Neural progenitor cell (in vitro differentiated cells): ENCODE measurements around the gene RGMA. TPM values are rescaled to one million over a fixed set of nuclear protein-coding genes. Genes with fewer than 3 reads are reported as not detected.

Experiments used
- DNase-seq: peaks from one replicate; pipeline ENCODE4 v3.0.0-alpha.2; 2016; ENCODE audit warnings: low spot score
- H2AFZ ChIP-seq: fragments of 200-600 bp; sonication (generic); replicated peaks from 2 replicates; pipeline ENCODE4 v1.6.1; 2016; ENCODE audit warnings: antibody characterized with exemption
- H3F3A ChIP-seq: fragments of 200-600 bp; sonication (generic); 2 replicates; pipeline ENCODE4 v1.6.1; 2016; ENCODE audit warnings: antibody characterized with exemption, low read depth
- H3K27ac ChIP-seq: fragments of 200-600 bp; sonication (generic); 2 replicates; pipeline ENCODE4 v1.5.1; 2016; ENCODE audit warnings: mild to moderate bottlenecking
- H3K27me3 ChIP-seq: fragments of 200-600 bp; sonication (generic); 2 replicates; pipeline ENCODE4 v1.6.1; 2016; ENCODE audit warnings: mild to moderate bottlenecking, moderate library complexity
- H3K36me3 ChIP-seq: fragments of 200-600 bp; sonication (generic); 2 replicates; pipeline ENCODE4 v1.5.1; 2016
- H3K4me1 ChIP-seq: fragments of 200-600 bp; sonication (generic); 2 replicates; pipeline ENCODE4 v1.6.1; 2016; ENCODE audit warnings: mixed run types
- H3K4me2 ChIP-seq: fragments of 200-600 bp; sonication (generic); 2 replicates; pipeline ENCODE4 v1.6.1; 2016
- H3K4me3 ChIP-seq: fragments of 200-600 bp; sonication (generic); 2 replicates; pipeline ENCODE4 v1.5.1; 2016
- H3K79me2 ChIP-seq: fragments of 200-600 bp; sonication (generic); 2 replicates; pipeline ENCODE4 v1.6.1; 2016; ENCODE audit warnings: low read depth
- H3K9ac ChIP-seq: fragments of 200-600 bp; sonication (generic); 2 replicates; pipeline ENCODE4 v1.6.1; 2016
- H3K9me3 ChIP-seq: fragments of 200-600 bp; sonication (generic); 2 replicates; pipeline ENCODE4 v1.5.1; 2016; ENCODE audit warnings: low read depth
- H4K20me1 ChIP-seq: fragments of 200-600 bp; sonication (generic); 2 replicates; pipeline ENCODE4 v1.6.1; 2016; ENCODE audit warnings: low read depth
- H3K27ac Mint-ChIP-seq: 3 replicates; pipeline ENCODE4 v1.8.0; 2021; ENCODE audit warnings: mixed read lengths
- H3K27me3 Mint-ChIP-seq: 2 replicates; pipeline ENCODE4 v1.8.0; 2022; ENCODE audit warnings: low read depth, mild to moderate bottlenecking, inconsistent platforms, moderate library complexity, mixed read lengths; ENCODE audit not compliant: insufficient read depth
- H3K36me3 Mint-ChIP-seq: 3 replicates; pipeline ENCODE4 v1.8.0; 2021; ENCODE audit warnings: mixed read lengths
- H3K4me1 Mint-ChIP-seq: 3 replicates; pipeline ENCODE4 v1.8.0; 2021; ENCODE audit warnings: mixed read lengths
- H3K4me3 Mint-ChIP-seq: 3 replicates; pipeline ENCODE4 v1.8.0; 2021; ENCODE audit warnings: mild to moderate bottlenecking, moderate library complexity, mixed read lengths
- H3K9me3 Mint-ChIP-seq: 3 replicates; pipeline ENCODE4 v1.8.0; 2020; ENCODE audit warnings: mixed read lengths
- EZH2 ChIP-seq: fragments of 200-600 bp; sonication (generic); IDR thresholded peaks from 2 replicates; pipeline ENCODE4 v1.6.1; 2017; ENCODE audit warnings: antibody characterized with exemption, mild to moderate bottlenecking, moderate library complexity
- EZH2phosphoT487 ChIP-seq: fragments of 200-600 bp; sonication (generic); IDR thresholded peaks from 2 replicates; pipeline ENCODE4 v1.6.1; 2017; ENCODE audit warnings: antibody characterized with exemption
- total RNA-seq: library from RNA; depleted of rRNA; stranded (reverse); fragments of >200 nt; gene quantifications from 2 replicates; pipeline ENCODE4 v1.2.3, GENCODE V29; 2015; ENCODE audit warnings: low replicate concordance
- TF ChIP-seq, protein P1 (sequence below): fragments of 200-600 bp; sonication (generic); IDR thresholded peaks from 2 replicates; pipeline ENCODE4 v1.5.1; 2017; ENCODE audit warnings: antibody characterized with exemption, mild to moderate bottlenecking

RGMA gene
- total RNA-seq, 1 donor from 2014 or later, result 41.4 TPM

DNA sequence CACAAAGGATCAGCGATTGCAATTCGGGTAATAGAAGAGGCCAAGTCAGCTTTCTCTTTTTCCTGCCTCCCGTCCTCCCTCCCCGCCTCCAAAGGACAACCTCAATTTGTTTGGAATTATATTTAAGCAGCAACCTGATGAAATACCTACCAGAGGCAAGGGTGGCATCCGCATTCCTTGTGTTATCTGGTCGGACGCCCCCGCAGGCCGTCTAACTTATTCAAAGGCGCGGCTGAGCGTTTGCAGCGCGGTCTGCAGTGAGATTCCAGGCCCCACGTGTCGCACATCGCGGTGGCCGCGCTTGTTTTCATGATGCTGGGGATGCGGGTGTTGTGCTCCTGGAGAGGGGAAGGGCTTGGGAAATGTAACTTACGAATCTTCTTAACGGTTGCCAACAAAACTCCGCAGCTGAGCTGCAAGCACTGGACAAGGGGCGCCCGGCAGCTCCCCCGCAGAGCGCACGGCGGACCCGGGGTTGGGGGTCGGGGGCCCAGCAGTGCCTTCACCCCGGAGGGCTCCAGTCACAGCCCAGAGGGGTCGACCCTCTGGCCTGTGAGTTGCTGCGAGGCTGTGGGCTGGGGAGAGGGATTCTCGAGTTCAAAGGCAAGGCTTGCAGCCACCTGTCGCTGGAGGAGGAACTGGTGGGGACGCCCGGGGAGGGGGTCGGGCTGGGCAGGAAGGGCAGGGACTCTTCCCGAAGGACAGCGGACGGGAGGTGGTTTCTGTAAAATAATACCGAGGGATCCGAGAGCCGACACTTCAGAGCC is 20.5 kb upstream of the RGMA start:
- no peaks in the 10 kb centered on the region for H3K36me3 ChIP-seq
- no peaks in the 10 kb centered on the region for H4K20me1 ChIP-seq
- no peaks in the 10 kb centered on the region for H3K9me3 ChIP-seq
- Mint-ChIP-seq H3K27me3 (peaks cover 8% of the 10 kb centered on the region), H3K27ac (no peak overlapping the region), H3K4me3 (no peak overlapping the region), H3K4me1 (peaks cover 11% of the 10 kb centered on the region), H3K9me3 (peaks cover 7% of the 10 kb centered on the region), H3K36me3 (peaks cover 13% of the 10 kb centered on the region)
- H3K27ac ChIP-seq, result no peak overlapping the region
- peak; percentile 64 for DNase-seq
- H3K9ac ChIP-seq, result no peak overlapping the region
- no peaks in the 10 kb centered on the region for H3K79me2 ChIP-seq
- TF ChIP-seq EZH2 (peak; percentile 56), EZH2phosphoT487 (no peak)
- peak overlapping the region; percentile 2 for H3K4me2 ChIP-seq
- peaks cover 13% of the 10 kb centered on the region for H3F3A ChIP-seq
- peaks cover 22% of the 10 kb centered on the region for H3K4me1 ChIP-seq
- H3K27me3 ChIP-seq, result peaks cover 20% of the 10 kb centered on the region
- H3K4me3 ChIP-seq, result no peak overlapping the region
- H2AFZ ChIP-seq, result no peak overlapping the region

DNA sequence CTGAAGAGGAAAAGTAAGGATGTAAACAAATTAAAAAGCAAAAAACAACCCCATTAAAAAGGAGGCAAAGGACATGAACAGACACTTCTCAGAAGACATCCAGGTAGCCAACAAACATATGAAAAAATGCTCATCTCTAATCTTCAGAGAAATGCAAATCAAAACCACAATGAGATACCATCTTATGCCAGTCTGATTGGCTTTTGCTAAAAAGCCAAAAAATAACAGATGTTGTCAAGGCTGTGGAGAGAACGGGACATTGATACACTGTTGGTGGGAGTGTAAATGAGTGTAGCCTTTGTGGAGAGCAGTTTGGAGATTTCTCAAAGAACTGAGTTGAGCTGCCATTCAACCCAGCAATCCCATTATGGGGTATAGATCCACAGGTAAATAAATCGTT is 18.6 kb upstream of the RGMA start:
- Mint-ChIP-seq H3K27ac (no peak overlapping the region), H3K27me3 (peaks cover 8% of the 10 kb centered on the region), H3K4me3 (no peak overlapping the region), H3K36me3 (peaks cover 13% of the 10 kb centered on the region), H3K9me3 (peaks cover 10% of the 10 kb centered on the region), H3K4me1 (peaks cover 11% of the 10 kb centered on the region)
- Histone ChIP-seq H3K9me3 (no peaks in the 10 kb centered on the region), H3K4me2 (no peak overlapping the region), H3K4me3 (no peak overlapping the region), H3K36me3 (no peaks in the 10 kb centered on the region), H4K20me1 (no peaks in the 10 kb centered on the region), H3K9ac (no peak overlapping the region), H2AFZ (no peak overlapping the region), H3K27ac (no peak overlapping the region), H3F3A (peaks cover 13% of the 10 kb centered on the region), H3K79me2 (no peaks in the 10 kb centered on the region), H3K27me3 (peaks cover 20% of the 10 kb centered on the region), H3K4me1 (peaks cover 22% of the 10 kb centered on the region)
- TF ChIP-seq EZH2, result no peak
- DNase-seq, result no peak

DNA sequence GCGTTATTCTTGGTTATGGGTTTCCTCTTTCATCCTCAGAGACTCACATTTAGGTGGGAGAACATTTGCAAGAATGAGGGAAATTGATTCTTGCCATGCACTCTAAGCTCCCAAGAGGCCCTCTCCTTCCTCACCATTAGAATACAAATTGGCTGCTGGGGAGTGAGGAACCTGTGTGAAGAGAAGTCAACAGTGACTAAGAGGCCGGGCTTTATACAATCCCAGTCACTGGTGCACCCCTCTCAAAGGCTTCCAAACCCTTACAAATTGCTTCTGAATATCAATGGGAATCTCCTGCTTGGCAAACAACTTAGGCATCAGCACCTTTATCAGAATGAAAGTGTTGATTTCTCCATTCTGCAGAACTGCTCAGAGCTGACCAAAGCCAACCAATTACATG is 16.5 kb upstream of the RGMA start:
- no peaks in the 10 kb centered on the region for H3K36me3 ChIP-seq
- no peak overlapping the region for H3K27ac Mint-ChIP-seq
- peaks cover 20% of the 10 kb centered on the region for H3K27me3 ChIP-seq
- peaks cover 11% of the 10 kb centered on the region for H3K9me3 Mint-ChIP-seq
- H3K79me2 ChIP-seq, result no peaks in the 10 kb centered on the region
- peaks cover 22% of the 10 kb centered on the region for H3K4me1 ChIP-seq
- peaks cover 6% of the 10 kb centered on the region for H3K27me3 Mint-ChIP-seq
- no peak for TF ChIP-seq EZH2
- TF ChIP-seq EZH2phosphoT487, result no peak
- TF ChIP-seq, protein P1, sequence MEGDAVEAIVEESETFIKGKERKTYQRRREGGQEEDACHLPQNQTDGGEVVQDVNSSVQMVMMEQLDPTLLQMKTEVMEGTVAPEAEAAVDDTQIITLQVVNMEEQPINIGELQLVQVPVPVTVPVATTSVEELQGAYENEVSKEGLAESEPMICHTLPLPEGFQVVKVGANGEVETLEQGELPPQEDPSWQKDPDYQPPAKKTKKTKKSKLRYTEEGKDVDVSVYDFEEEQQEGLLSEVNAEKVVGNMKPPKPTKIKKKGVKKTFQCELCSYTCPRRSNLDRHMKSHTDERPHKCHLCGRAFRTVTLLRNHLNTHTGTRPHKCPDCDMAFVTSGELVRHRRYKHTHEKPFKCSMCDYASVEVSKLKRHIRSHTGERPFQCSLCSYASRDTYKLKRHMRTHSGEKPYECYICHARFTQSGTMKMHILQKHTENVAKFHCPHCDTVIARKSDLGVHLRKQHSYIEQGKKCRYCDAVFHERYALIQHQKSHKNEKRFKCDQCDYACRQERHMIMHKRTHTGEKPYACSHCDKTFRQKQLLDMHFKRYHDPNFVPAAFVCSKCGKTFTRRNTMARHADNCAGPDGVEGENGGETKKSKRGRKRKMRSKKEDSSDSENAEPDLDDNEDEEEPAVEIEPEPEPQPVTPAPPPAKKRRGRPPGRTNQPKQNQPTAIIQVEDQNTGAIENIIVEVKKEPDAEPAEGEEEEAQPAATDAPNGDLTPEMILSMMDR, result no peak
- H3F3A ChIP-seq, result peaks cover 17% of the 10 kb centered on the region
- no peaks in the 10 kb centered on the region for H4K20me1 ChIP-seq
- H3K27ac ChIP-seq, result no peak overlapping the region
- peaks cover 13% of the 10 kb centered on the region for H3K36me3 Mint-ChIP-seq
- no peak for DNase-seq
- H3K4me2 ChIP-seq, result peak overlapping the region; percentile 1
- no peaks in the 10 kb centered on the region for H3K9me3 ChIP-seq
- no peak overlapping the region for H2AFZ ChIP-seq
- H3K9ac ChIP-seq, result no peak overlapping the region
- H3K4me3 Mint-ChIP-seq, result no peak overlapping the region
- H3K4me3 ChIP-seq, result no peak overlapping the region
- peaks cover 11% of the 10 kb centered on the region for H3K4me1 Mint-ChIP-seq

DNA sequence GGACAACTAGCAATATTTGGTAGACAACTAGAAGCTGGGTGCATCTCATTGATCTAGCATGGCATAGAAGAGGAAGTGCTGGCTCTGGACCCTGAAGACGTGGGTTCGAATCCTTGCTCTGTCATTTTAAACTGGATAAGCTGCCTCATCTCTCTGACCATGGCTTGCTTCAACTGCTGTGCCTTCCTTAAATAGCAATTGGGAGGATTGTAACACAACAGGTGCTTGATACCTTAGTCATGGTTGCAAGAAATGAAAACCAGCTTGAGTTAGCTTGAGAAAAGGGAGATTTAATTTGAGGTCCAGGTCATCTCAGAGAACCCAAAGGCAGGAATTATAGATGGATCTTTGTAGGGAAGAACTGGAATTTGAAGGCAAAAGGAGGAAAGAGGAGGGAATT is 14.8 kb upstream of the RGMA start:
- Histone ChIP-seq H3K4me2 (no peak overlapping the region), H4K20me1 (no peaks in the 10 kb centered on the region), H3K79me2 (no peaks in the 10 kb centered on the region), H3K9me3 (no peaks in the 10 kb centered on the region), H3K36me3 (no peaks in the 10 kb centered on the region), H3K9ac (no peak overlapping the region), H3K27ac (no peak overlapping the region), H3K4me1 (peaks cover 17% of the 10 kb centered on the region), H3K27me3 (peaks cover 6% of the 10 kb centered on the region), H2AFZ (no peak overlapping the region), H3F3A (peaks cover 17% of the 10 kb centered on the region), H3K4me3 (no peak overlapping the region)
- peaks cover 11% of the 10 kb centered on the region for H3K36me3 Mint-ChIP-seq
- H3K9me3 Mint-ChIP-seq, result peaks cover 14% of the 10 kb centered on the region
- H3K27ac Mint-ChIP-seq, result no peak overlapping the region
- H3K27me3 Mint-ChIP-seq, result peaks cover 10% of the 10 kb centered on the region
- TF ChIP-seq, protein P1, result no peak
- no peak for TF ChIP-seq EZH2phosphoT487
- no peak for TF ChIP-seq EZH2
- DNase-seq, result no peak
- H3K4me3 Mint-ChIP-seq, result no peak overlapping the region
- H3K4me1 Mint-ChIP-seq, result peaks cover 5% of the 10 kb centered on the region
